Measurements from ENCODE around the gene WDR27.

DNA sequence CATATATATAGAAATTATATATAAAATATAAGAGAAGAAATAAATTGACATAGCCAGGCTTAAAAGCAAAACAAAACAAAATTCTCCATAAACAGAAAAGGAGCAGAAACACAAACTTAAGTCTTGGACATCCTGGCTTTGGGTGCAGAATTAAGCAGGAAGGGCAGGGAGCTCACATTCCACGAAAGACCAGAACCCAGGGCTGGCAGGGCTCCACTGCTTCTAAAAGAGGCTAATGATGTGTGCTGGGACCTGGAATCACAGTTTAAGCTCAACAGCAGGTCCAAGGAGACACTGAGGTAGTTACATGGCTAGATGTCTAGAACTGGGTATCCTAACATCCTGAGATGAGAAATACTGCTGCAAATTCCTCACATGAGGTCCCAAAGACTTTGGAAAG, 210.3 kb downstream of the WDR27 start:
- no peak for TF ChIP-seq POLR2A (IDR thresholded peaks at IDR 0.05)
- TF ChIP-seq, protein P1, sequence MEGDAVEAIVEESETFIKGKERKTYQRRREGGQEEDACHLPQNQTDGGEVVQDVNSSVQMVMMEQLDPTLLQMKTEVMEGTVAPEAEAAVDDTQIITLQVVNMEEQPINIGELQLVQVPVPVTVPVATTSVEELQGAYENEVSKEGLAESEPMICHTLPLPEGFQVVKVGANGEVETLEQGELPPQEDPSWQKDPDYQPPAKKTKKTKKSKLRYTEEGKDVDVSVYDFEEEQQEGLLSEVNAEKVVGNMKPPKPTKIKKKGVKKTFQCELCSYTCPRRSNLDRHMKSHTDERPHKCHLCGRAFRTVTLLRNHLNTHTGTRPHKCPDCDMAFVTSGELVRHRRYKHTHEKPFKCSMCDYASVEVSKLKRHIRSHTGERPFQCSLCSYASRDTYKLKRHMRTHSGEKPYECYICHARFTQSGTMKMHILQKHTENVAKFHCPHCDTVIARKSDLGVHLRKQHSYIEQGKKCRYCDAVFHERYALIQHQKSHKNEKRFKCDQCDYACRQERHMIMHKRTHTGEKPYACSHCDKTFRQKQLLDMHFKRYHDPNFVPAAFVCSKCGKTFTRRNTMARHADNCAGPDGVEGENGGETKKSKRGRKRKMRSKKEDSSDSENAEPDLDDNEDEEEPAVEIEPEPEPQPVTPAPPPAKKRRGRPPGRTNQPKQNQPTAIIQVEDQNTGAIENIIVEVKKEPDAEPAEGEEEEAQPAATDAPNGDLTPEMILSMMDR (IDR thresholded peaks at IDR 0.05 in 8 of 11, conservative IDR thresholded peaks at IDR 0.05 in 3 of 11), result no peak

All from spleen (tissue), 7 donors.